TTC549 (cell line): ENCODE data around the gene SMYD4.

Experiments
- FAIRE-seq: peaks from 2 replicates; lab custom pipeline; 2012; peaks lifted over from hg19 to GRCh38; lab: Jason Lieb, UNC

SMYD4 gene

DNA sequence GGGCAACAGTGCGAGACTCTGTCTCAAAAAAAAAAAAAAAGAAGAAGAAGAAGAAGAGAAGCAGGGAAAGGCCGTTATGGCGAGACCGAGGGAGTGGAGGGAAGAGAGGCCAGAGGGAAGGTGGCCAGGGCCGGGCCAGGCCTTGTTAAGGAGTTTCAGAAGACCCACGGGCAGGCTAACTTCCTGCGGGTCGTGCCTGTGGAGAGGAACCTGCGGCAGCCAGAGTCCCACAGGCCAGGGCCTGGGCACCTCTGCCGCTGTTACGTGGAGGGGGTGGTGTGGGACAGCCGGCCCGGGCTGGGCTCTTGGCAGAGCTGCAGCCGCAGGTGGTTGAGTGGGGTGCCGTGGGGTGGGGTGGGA, 99.8 kb downstream of the SMYD4 start:
- no peak for FAIRE-seq
